K562 (cell line): Measurements from ENCODE around the gene ZNF687. TPM values are rescaled to one million over a fixed set of nuclear protein-coding genes. Genes with fewer than 3 reads are reported as not detected.
A peak's percentile ranks its signal among the peaks of the same experiment; 100 is the strongest.

ENCODE experiments used
- AFF1 ChIP-seq, 2 experiments: fragments of 450-650 bp; IDR thresholded peaks; 2 replicates each; pipeline ENCODE4 v1.6.1; 2018; ENCODE audit warnings: mild to moderate bottlenecking in 2 of 2, low read depth in 1 of 2; ENCODE audit not compliant: partially characterized antibody in 2 of 2
- CHD1 ChIP-seq: fragments of 200-600 bp; sonication (generic); IDR thresholded peaks from one replicate; pipeline ENCODE4 v1.6.1; 2012; ENCODE audit warnings: mild to moderate bottlenecking, moderate library complexity, low read length, inconsistent platforms
- CREB1 ChIP-seq, 2 experiments: sonication (generic) in 1 of 2; formaldehyde crosslinking in 1 of 2; IDR thresholded peaks; 2 replicates each; pipeline versions ENCODE4 v1.6.1 to v1.8.0; 2012 to 2022; ENCODE audit warnings: inconsistent platforms in 1 of 2, mild to moderate bottlenecking in 1 of 2, missing genetic modification reagents in 1 of 2, moderate library complexity in 1 of 2
- EGR1 ChIP-seq: fragments of 450-650 bp; conservative IDR thresholded peaks from 2 replicates; pipeline ENCODE4 v1.6.1; 2017; ENCODE audit warnings: mild to moderate bottlenecking
- EZH2 ChIP-seq: IDR thresholded peaks from 2 replicates; pipeline ENCODE4 v1.6.1; 2012; ENCODE audit warnings: low read depth, mild to moderate bottlenecking, inconsistent platforms, low read length, borderline replicate concordance
- HOXB6 ChIP-seq: fragments of 250-450 bp; sonication (Bioruptor Pico); IDR thresholded peaks from 2 replicates; pipeline ENCODE4 v1.5.1; 2022; ENCODE audit warnings: mild to moderate bottlenecking, borderline replicate concordance
- JUNB ChIP-seq: fragments of 450-650 bp; formaldehyde crosslinking; conservative IDR thresholded peaks from 2 replicates; pipeline ENCODE4 v1.4.0; 2020; ENCODE audit warnings: mild to moderate bottlenecking
- KAT2B ChIP-seq: IDR thresholded peaks from one replicate; pipeline ENCODE4 v1.6.1; 2012; ENCODE audit warnings: low read depth, mild to moderate bottlenecking, control low read depth, inconsistent platforms, low read length, moderate library complexity
- KDM5B ChIP-seq: fragments of 200-600 bp; sonication (generic); IDR thresholded peaks from 2 replicates; pipeline ENCODE4 v1.6.1; 2012; ENCODE audit warnings: low read depth, mild to moderate bottlenecking, moderate library complexity, low read length, control low read depth, inconsistent platforms; ENCODE audit not compliant: insufficient replicate concordance
- PHF8 ChIP-seq: fragments of 200-600 bp; sonication (generic); IDR thresholded peaks from 2 replicates; pipeline ENCODE4 v1.6.1; 2012; ENCODE audit warnings: mixed run types, mild to moderate bottlenecking, inconsistent platforms, low read length, moderate library complexity, borderline replicate concordance
- TAF1 ChIP-seq: IDR thresholded peaks from 2 replicates; pipeline ENCODE4 v1.6.1; 2011; ENCODE audit warnings: mild to moderate bottlenecking, low read length, moderate library complexity; ENCODE audit not compliant: insufficient read depth, control insufficient read depth, severe bottlenecking; ENCODE audit errors: extremely low read depth
- ZBED1 ChIP-seq: IDR thresholded peaks from 2 replicates; pipeline ENCODE4 v1.6.1; 2014
- ZFX ChIP-seq: sonication (generic); formaldehyde crosslinking; IDR thresholded peaks from 2 replicates; pipeline ENCODE4 v1.8.0; 2022; ENCODE audit warnings: mild to moderate bottlenecking, missing genetic modification reagents, moderate library complexity
- ZKSCAN1 ChIP-seq: fragments of 150-350 bp; IDR thresholded peaks from 2 replicates; pipeline ENCODE4 v1.6.1; 2016; ENCODE audit warnings: low read depth, low read length
- ZMIZ1 ChIP-seq, 2 experiments: fragments of 150-350 bp in 1 of 2; IDR thresholded peaks; 2 replicates each; pipeline ENCODE4 v1.6.1; 2012 to 2016; ENCODE audit warnings: low read depth in 2 of 2, low read length in 2 of 2, mild to moderate bottlenecking in 1 of 2, moderate library complexity in 1 of 2
- ZNF311 ChIP-seq: fragments of 250-450 bp; sonication (Bioruptor Pico); IDR thresholded peaks from 2 replicates; pipeline ENCODE4 v1.4.0; 2020; ENCODE audit warnings: mild to moderate bottlenecking, moderate library complexity
- ZNF717 ChIP-seq: fragments of 250-450 bp; sonication (Bioruptor Pico); IDR thresholded peaks from 2 replicates; pipeline ENCODE4 v1.5.0; 2021
- ZNF740 ChIP-seq, 3 experiments: fragments of 200-800 bp in 1 of 3; sonication (Bioruptor generic) in 1 of 3; sonication (generic) in 1 of 3; formaldehyde crosslinking in 1 of 3; IDR thresholded peaks; 2 replicates each; pipeline versions ENCODE4 v1.6.1 to v1.8.0; 2016 to 2022; ENCODE audit warnings: mild to moderate bottlenecking in 2 of 3, missing compliant biosample characterization in 2 of 3, missing genetic modification characterization in 2 of 3, missing genetic modification reagents in 1 of 3
- polyA plus RNA-seq, 8 experiments: library from polyadenylated mRNA; depleted of rRNA in 4 of 8; stranded (reverse) in 5 of 8; unstranded in 3 of 8; fragments of >200 nt; fragmentation: Nextera tagmentation in 2 of 8; fragmentation: Illumina TruSeq in 1 of 8; extraction: Ambion mirVana in 2 of 8; extraction: Trizol in 1 of 8; gene quantifications; 2 replicates each; pipeline versions ENCODE4 v1.2.1 to v1.2.3, GENCODE V29; 2011 to 2014; ENCODE audit warnings: inconsistent platforms in 1 of 8, missing spikeins in 1 of 8
- total RNA-seq, 7 experiments: library from RNA; depleted of rRNA in 6 of 7; stranded (reverse); fragments of >200 nt in 6 of 7; fragmentation: Illumina TruSeq in 2 of 7; extraction: Trizol in 2 of 7; gene quantifications; 2 replicates each; pipeline versions ENCODE4 v1.2.1 to v1.2.3, GENCODE V29; 2011 to 2021; ENCODE audit warnings: low replicate concordance in 1 of 7

Gene ZNF687
- total and polyA plus RNA-seq, 9 of the 15 experiments (the other 6 are each of a cell fraction or from before 2014, with no cell fraction given): 0.13 to 26.4 (median 10.6) TPM

GRCh38 chr1:151282883-151283725 is 1.0 kb downstream of the ZNF687 start (continued):
- TF ChIP-seq KDM5B: no peak
- 0 out of 2 replicates have a peak, but pooled peaks have one; percentile 1 for TF ChIP-seq ZBED1
- peak; percentile 82 for TF ChIP-seq ZFX
- TF ChIP-seq KAT2B: no peak
- peak; percentile 61 for TF ChIP-seq CHD1
- TF ChIP-seq ZNF311 (CRISPR knock-in tag): no peak
- no peak for TF ChIP-seq ZKSCAN1
- TF ChIP-seq ZNF740 (CRISPR knock-in tag; IDR thresholded peaks at IDR 0.05): no peak
- no peak for TF ChIP-seq ZNF740 (tag; IDR thresholded peaks at IDR 0.05)
- 0 out of 2 replicates have a peak, but pooled peaks have one; percentile 8 for TF ChIP-seq PHF8
- TF ChIP-seq TAF1: no peak
- TF ChIP-seq HOXB6 (CRISPR knock-in tag): no peak
- TF ChIP-seq CREB1 (IDR thresholded peaks at IDR 0.05): no peak; the same call in 1 of the 2 replicates
- no peak for TF ChIP-seq CREB1 (CRISPR knock-in tag; IDR thresholded peaks at IDR 0.05)
- peak; percentile 51 for TF ChIP-seq EGR1
- no peak for TF ChIP-seq ZNF717
- no peak for TF ChIP-seq ZMIZ1 (IDR thresholded peaks at IDR 0.05; ENCODE audit: low read depth in 2 of 2, low read length in 2 of 2)
- TF ChIP-seq JUNB (CRISPR knock-in tag): no peak
- no peak for TF ChIP-seq EZH2
- TF ChIP-seq AFF1 (IDR thresholded peaks at IDR 0.05; ENCODE audit: low read depth in 1 of 2, partially characterized antibody in 2 of 2): no peak
